Keratinocyte (primary cell): Measurements from ENCODE around the gene SLC25A24. TPM values are rescaled to one million over a fixed set of nuclear protein-coding genes. Genes with fewer than 3 reads are reported as not detected.

Experiments
- DNase-seq: peaks from one replicate; pipeline ENCODE4 v3.0.0-alpha.2; 2011; ENCODE audit warnings: low read depth, missing footprints, low spot score
- FAIRE-seq: peaks from 2 replicates; lab custom pipeline; 2011; peaks lifted over from hg19 to GRCh38; lab: Jason Lieb, UNC
- H2AFZ ChIP-seq: 2 replicates; pipeline ENCODE4 v1.6.0; 2012; ENCODE audit warnings: low read length, control low read depth, inconsistent platforms; ENCODE audit not compliant: control insufficient read depth
- H3K27ac ChIP-seq: 2 replicates; pipeline ENCODE4 v1.5.1; 2011; ENCODE audit warnings: low read length; ENCODE audit not compliant: control insufficient read depth, insufficient read depth
- H3K27me3 ChIP-seq: 3 replicates; pipeline ENCODE4 v1.6.0; 2011; ENCODE audit warnings: low read length; ENCODE audit not compliant: control insufficient read depth, insufficient read depth; ENCODE audit errors: extremely low read depth
- H3K36me3 ChIP-seq, 2 experiments: 2 replicates in 1 of 2; 3 replicates in 1 of 2; pipeline ENCODE4 v1.5.1; 2011; ENCODE audit warnings: low read length in 2 of 2, mild to moderate bottlenecking in 1 of 2; ENCODE audit not compliant: control insufficient read depth in 2 of 2, insufficient read depth in 2 of 2; ENCODE audit errors: extremely low read depth in 1 of 2
- H3K4me1 ChIP-seq: 3 replicates; pipeline ENCODE4 v1.5.1; 2011; ENCODE audit warnings: low read length; ENCODE audit not compliant: control insufficient read depth, insufficient read depth; ENCODE audit errors: extremely low read depth
- H3K4me2 ChIP-seq: 3 replicates; pipeline ENCODE4 v1.6.0; 2011; ENCODE audit warnings: low read depth, low read length; ENCODE audit not compliant: control insufficient read depth, insufficient read depth; ENCODE audit errors: extremely low read depth
- H3K4me3 ChIP-seq, 3 experiments: fragments of 200-600 bp in 1 of 3; sonication (generic) in 1 of 3; 2 replicates in 2 of 3; 3 replicates in 1 of 3; pipeline ENCODE4 v1.5.1; 2011 to 2016; ENCODE audit warnings: low read length in 3 of 3, mild to moderate bottlenecking in 3 of 3, control low read depth in 2 of 3, inconsistent platforms in 1 of 3, low read depth in 1 of 3, mixed read lengths in 1 of 3, mixed run types in 1 of 3, moderate library complexity in 1 of 3; ENCODE audit not compliant: control insufficient read depth in 2 of 3, insufficient read depth in 2 of 3; ENCODE audit errors: extremely low read depth in 1 of 3
- H3K79me2 ChIP-seq: 2 replicates; pipeline ENCODE4 v1.6.0; 2012; ENCODE audit warnings: low read length; ENCODE audit not compliant: control insufficient read depth, insufficient read depth
- H3K9ac ChIP-seq: 3 replicates; pipeline ENCODE4 v1.6.0; 2011; ENCODE audit warnings: low read length; ENCODE audit not compliant: control insufficient read depth, insufficient read depth; ENCODE audit errors: extremely low read depth
- H3K9me1 ChIP-seq: 3 replicates; pipeline ENCODE4 v1.6.0; 2011; ENCODE audit warnings: low read length; ENCODE audit not compliant: control insufficient read depth, insufficient read depth; ENCODE audit errors: extremely low read depth
- H3K9me3 ChIP-seq: 2 replicates; pipeline ENCODE4 v1.5.1; 2012; ENCODE audit warnings: low read depth, low read length; ENCODE audit not compliant: control insufficient read depth
- H4K20me1 ChIP-seq: 3 replicates; pipeline ENCODE4 v1.6.0; 2011; ENCODE audit warnings: low read length; ENCODE audit not compliant: control insufficient read depth, insufficient read depth; ENCODE audit errors: extremely low read depth
- EZH2 ChIP-seq: IDR thresholded peaks from one replicate; pipeline ENCODE4 v1.6.1; 2012; ENCODE audit warnings: inconsistent platforms, mild to moderate bottlenecking, low read length, moderate library complexity
- dilution Hi-C: fragments of 300-500 bp; cut with MboI; formaldehyde crosslinking; loops from one replicate; pipeline ENCODE4 v1.7.0; 2020; ENCODE audit warnings: low sequenced_read_pairs; ENCODE audit not compliant: extremely low pct_ligation_motif_present
- polyA plus RNA-seq, 5 experiments: library from polyadenylated mRNA; depleted of rRNA in 3 of 5; stranded (reverse) in 3 of 5; stranded (forward) in 1 of 5; unstranded in 1 of 5; fragments of >200 nt; gene quantifications; 1 replicate in 1 of 5; 2 replicates in 3 of 5; 3 replicates in 1 of 5; pipeline versions ENCODE4 v1.2.1 to v1.2.3, GENCODE V29; 2011 to 2012; ENCODE audit warnings: missing spikeins in 2 of 5, low read depth in 1 of 5, low replicate concordance in 1 of 5
- TF ChIP-seq, protein P1 (sequence below), 3 experiments: IDR thresholded peaks in 1 of 3; conservative IDR thresholded peaks in 1 of 3; optimal IDR thresholded peaks in 1 of 3; 2 replicates in 2 of 3; 3 replicates in 1 of 3; pipeline versions ENCODE3 to v1.5.1; 2011; ENCODE audit warnings: low read length in 3 of 3, mild to moderate bottlenecking in 3 of 3, moderate library complexity in 2 of 3, control low read depth in 1 of 3, inconsistent platforms in 1 of 3; ENCODE audit not compliant: insufficient read depth in 2 of 3; ENCODE audit errors: extremely low read depth in 1 of 3

SLC25A24 gene
- polyA plus RNA-seq, 1 donor (not counting 4 experiments of a cell fraction or from before 2014, with no cell fraction given) = 58.9 TPM

DNA sequence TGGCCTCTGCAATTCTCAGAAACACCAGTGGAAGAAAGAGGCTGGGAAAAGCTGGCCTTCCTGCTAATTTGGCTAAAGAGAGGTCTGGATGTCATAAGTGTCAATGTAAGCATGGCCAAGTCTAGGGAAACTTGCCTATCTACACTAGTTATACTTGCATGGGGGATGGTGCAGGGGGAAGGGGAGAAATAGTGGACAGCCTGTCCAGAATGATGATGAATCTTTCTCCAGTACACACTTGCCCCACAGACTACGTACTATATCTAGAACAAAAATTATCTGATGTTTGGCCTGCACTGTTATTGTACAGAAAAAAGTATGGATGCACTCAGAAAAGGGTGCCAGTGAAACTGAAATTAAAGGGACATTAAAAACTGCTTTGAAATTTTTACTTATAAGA is 114.5 kb downstream of the SLC25A24 start:
- Histone ChIP-seq H3K4me2 (no peak overlapping the region), H3K9ac (no peak overlapping the region), H3K79me2 (no peaks in the 10 kb centered on the region), H2AFZ (no peak overlapping the region), H3K9me1 (no peaks in the 10 kb centered on the region), H4K20me1 (no peaks in the 10 kb centered on the region), H3K4me3 (no peak overlapping the region), H3K4me1 (no peaks in the 10 kb centered on the region), H3K9me3 (no peaks in the 10 kb centered on the region), H3K36me3 (no peaks in the 10 kb centered on the region), H3K27me3 (no peaks in the 10 kb centered on the region), H3K27ac (no peak overlapping the region)
- TF ChIP-seq EZH2 = no peak
- TF ChIP-seq, protein P1, sequence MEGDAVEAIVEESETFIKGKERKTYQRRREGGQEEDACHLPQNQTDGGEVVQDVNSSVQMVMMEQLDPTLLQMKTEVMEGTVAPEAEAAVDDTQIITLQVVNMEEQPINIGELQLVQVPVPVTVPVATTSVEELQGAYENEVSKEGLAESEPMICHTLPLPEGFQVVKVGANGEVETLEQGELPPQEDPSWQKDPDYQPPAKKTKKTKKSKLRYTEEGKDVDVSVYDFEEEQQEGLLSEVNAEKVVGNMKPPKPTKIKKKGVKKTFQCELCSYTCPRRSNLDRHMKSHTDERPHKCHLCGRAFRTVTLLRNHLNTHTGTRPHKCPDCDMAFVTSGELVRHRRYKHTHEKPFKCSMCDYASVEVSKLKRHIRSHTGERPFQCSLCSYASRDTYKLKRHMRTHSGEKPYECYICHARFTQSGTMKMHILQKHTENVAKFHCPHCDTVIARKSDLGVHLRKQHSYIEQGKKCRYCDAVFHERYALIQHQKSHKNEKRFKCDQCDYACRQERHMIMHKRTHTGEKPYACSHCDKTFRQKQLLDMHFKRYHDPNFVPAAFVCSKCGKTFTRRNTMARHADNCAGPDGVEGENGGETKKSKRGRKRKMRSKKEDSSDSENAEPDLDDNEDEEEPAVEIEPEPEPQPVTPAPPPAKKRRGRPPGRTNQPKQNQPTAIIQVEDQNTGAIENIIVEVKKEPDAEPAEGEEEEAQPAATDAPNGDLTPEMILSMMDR (optimal IDR thresholded peaks at IDR 0.05 in 1 of 3, IDR thresholded peaks at IDR 0.05 in 1 of 3, conservative IDR thresholded peaks at IDR 0.05 in 1 of 3; ENCODE audit: extremely low read depth in 1 of 3, insufficient read depth in 2 of 3, low read length in 3 of 3) = no peak
- FAIRE-seq = no peak
- dilution Hi-C loops = no loop called here
- no peak for DNase-seq

DNA sequence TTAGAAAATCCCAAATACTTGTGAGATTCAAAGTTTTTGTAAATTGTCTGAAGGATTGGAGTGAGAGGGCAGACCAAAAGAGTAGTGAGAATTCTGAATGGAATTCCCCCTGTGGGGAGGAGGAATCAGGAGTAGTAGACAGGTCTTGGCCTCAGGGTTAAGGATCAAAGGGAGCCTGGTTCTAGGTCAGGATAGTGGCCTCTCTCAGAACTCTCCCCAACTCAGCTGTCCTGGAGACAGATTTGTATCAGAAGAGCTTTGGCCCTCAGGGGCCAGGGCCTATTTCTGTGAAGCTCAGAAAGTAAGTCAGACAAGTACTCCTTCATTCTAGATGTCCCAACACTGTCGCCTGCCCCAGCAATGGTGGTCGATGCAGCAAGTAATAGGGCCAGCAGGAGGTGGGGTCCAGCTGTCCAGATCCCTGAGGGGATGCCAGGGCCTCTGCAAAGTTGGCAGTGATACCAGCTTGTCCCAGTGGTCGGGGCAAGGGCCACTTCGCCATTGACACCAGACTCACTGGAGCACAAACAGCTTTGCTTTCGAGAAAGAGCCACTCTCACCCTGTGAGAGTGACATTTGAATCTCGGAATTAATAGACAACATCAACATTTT is 115.2 kb downstream of the SLC25A24 start:
- FAIRE-seq (no peak), DNase-seq (no peak)
- Histone ChIP-seq H3K27ac (no peak overlapping the region), H2AFZ (no peak overlapping the region), H3K4me3 (no peak overlapping the region), H4K20me1 (no peaks in the 10 kb centered on the region), H3K4me1 (no peaks in the 10 kb centered on the region), H3K79me2 (no peaks in the 10 kb centered on the region), H3K4me2 (no peak overlapping the region), H3K27me3 (no peaks in the 10 kb centered on the region), H3K9ac (no peak overlapping the region), H3K9me3 (no peaks in the 10 kb centered on the region), H3K36me3 (no peaks in the 10 kb centered on the region), H3K9me1 (no peaks in the 10 kb centered on the region)
- TF ChIP-seq EZH2 = no peak
- TF ChIP-seq, protein P1 (optimal IDR thresholded peaks at IDR 0.05 in 1 of 3, IDR thresholded peaks at IDR 0.05 in 1 of 3, conservative IDR thresholded peaks at IDR 0.05 in 1 of 3; ENCODE audit: extremely low read depth in 1 of 3, insufficient read depth in 2 of 3, low read length in 3 of 3) = no peak
- dilution Hi-C loops = no loop called here

Other genes starting within 250 kb of the SLC25A24 start
- gene VAV3, start 235.2 kb downstream of the SLC25A24 start, polyA plus RNA-seq = 12.6 to 19.6 TPM (median 17.6 TPM) in 3 replicates
- gene NBPF4, start 43.7 kb upstream of the SLC25A24 start, polyA plus RNA-seq = not detected in 3 replicates
- gene NBPF6, start 250.0 kb upstream of the SLC25A24 start, polyA plus RNA-seq = not detected in 3 replicates